DOHH2 (cell line): Measurements from ENCODE around the gene CHRM5.

ENCODE experiments used
- H3F3A ChIP-seq: fragments of 200-600 bp; sonication (generic), shearing (Covaris generic); 2 replicates; pipeline ENCODE4 v1.6.0; 2016; ENCODE audit warnings: antibody characterized with exemption, mild to moderate bottlenecking; ENCODE audit not compliant: control insufficient read depth, insufficient read depth
- H3K27ac ChIP-seq: fragments of 200-600 bp; sonication (generic); 2 replicates; pipeline ENCODE4 v1.5.1; 2014; ENCODE audit warnings: low read depth, mild to moderate bottlenecking, low read length, moderate library complexity
- H3K27me3 ChIP-seq: fragments of 200-600 bp; sonication (generic); 2 replicates; pipeline ENCODE4 v1.6.1; 2014; ENCODE audit warnings: mild to moderate bottlenecking, low read length, mixed read lengths; ENCODE audit not compliant: control insufficient read depth
- H3K36me3 ChIP-seq: fragments of 200-600 bp; sonication (generic); 2 replicates; pipeline ENCODE4 v1.6.1; 2014; ENCODE audit warnings: mild to moderate bottlenecking, low read length, moderate library complexity, mixed read lengths; ENCODE audit not compliant: control insufficient read depth
- H3K4me1 ChIP-seq: fragments of 200-600 bp; sonication (generic); 2 replicates; pipeline ENCODE4 v1.6.1; 2014; ENCODE audit warnings: mild to moderate bottlenecking, low read length, mixed read lengths; ENCODE audit not compliant: control insufficient read depth
- H3K4me2 ChIP-seq: fragments of 200-600 bp; sonication (generic); 2 replicates; pipeline ENCODE4 v1.6.0; 2014; ENCODE audit warnings: mild to moderate bottlenecking, low read length, moderate library complexity
- H3K4me3 ChIP-seq: fragments of 200-600 bp; sonication (generic); 2 replicates; pipeline ENCODE4 v1.5.1; 2014; ENCODE audit warnings: mild to moderate bottlenecking, low read length, mixed read lengths
- H3K79me2 ChIP-seq: fragments of 200-600 bp; sonication (generic); 2 replicates; pipeline ENCODE4 v1.6.1; 2014; ENCODE audit warnings: mild to moderate bottlenecking, low read length, mixed read lengths; ENCODE audit not compliant: control insufficient read depth
- H3K9me2 ChIP-seq: fragments of 200-600 bp; sonication (generic); replicated peaks from 2 replicates; pipeline ENCODE4 v1.6.1; 2014; ENCODE audit warnings: mild to moderate bottlenecking, low read length, mixed read lengths; ENCODE audit not compliant: control insufficient read depth
- H3K9me3 ChIP-seq: fragments of 200-600 bp; sonication (generic); 2 replicates; pipeline ENCODE4 v1.6.1; 2014; ENCODE audit warnings: antibody characterized with exemption, low read length, mixed read lengths; ENCODE audit not compliant: control insufficient read depth, insufficient read depth
- H4K20me1 ChIP-seq: fragments of 200-600 bp; sonication (generic); 2 replicates; pipeline ENCODE4 v1.6.0; 2014; ENCODE audit warnings: low read depth, mild to moderate bottlenecking, antibody characterized with exemption, low read length, moderate library complexity; ENCODE audit not compliant: control insufficient read depth, insufficient read depth
- CTCF ChIP-seq: fragments of 200-600 bp; sonication (generic); IDR thresholded peaks from one replicate; pipeline ENCODE4 v1.5.1; 2014; ENCODE audit warnings: antibody characterized with exemption, mild to moderate bottlenecking, low read depth, low read length; ENCODE audit not compliant: poor library complexity, severe bottlenecking
- EZH2phosphoT487 ChIP-seq: fragments of 200-600 bp; sonication (generic); IDR thresholded peaks from 2 replicates; pipeline ENCODE4 v1.6.1; 2017; ENCODE audit warnings: borderline replicate concordance, mild to moderate bottlenecking, antibody characterized with exemption, low read length, moderate library complexity, mixed read lengths

CHRM5 gene

GRCh38 chr15:34001536-34001935 lies 33.2 kb downstream of the CHRM5 start:
- H3K79me2 ChIP-seq, result no peaks in the 10 kb centered on the region
- no peaks in the 10 kb centered on the region for H3K27me3 ChIP-seq
- no peaks in the 10 kb centered on the region for H3K36me3 ChIP-seq
- no peak overlapping the region for H3K27ac ChIP-seq
- H3K4me3 ChIP-seq, result no peak overlapping the region
- no peaks in the 10 kb centered on the region for H3K4me1 ChIP-seq
- H3K9me3 ChIP-seq, result no peaks in the 10 kb centered on the region
- TF ChIP-seq CTCF (no peak), EZH2phosphoT487 (no peak)
- H4K20me1 ChIP-seq, result no peaks in the 10 kb centered on the region
- no peaks in the 10 kb centered on the region for H3K9me2 ChIP-seq
- H3K4me2 ChIP-seq, result no peak overlapping the region
- no peaks in the 10 kb centered on the region for H3F3A ChIP-seq

GRCh38 chr15:34006381-34006780 lies 38.1 kb downstream of the CHRM5 start:
- Histone ChIP-seq H3K27me3 (no peaks in the 10 kb centered on the region), H3K4me3 (no peak overlapping the region), H3K79me2 (no peaks in the 10 kb centered on the region), H3K27ac (no peak overlapping the region), H4K20me1 (no peaks in the 10 kb centered on the region), H3K9me3 (no peaks in the 10 kb centered on the region), H3K4me1 (no peaks in the 10 kb centered on the region), H3K4me2 (no peak overlapping the region), H3F3A (no peaks in the 10 kb centered on the region), H3K9me2 (no peaks in the 10 kb centered on the region), H3K36me3 (no peaks in the 10 kb centered on the region)
- TF ChIP-seq EZH2phosphoT487 (no peak), CTCF (no peak)

- H3K4me3 ChIP-seq, result no peak overlapping the region
- no peaks in the 10 kb centered on the region for H3K27me3 ChIP-seq
- no peaks in the 10 kb centered on the region for H3K79me2 ChIP-seq
- H4K20me1 ChIP-seq, result no peaks in the 10 kb centered on the region
- H3K27ac ChIP-seq, result no peak overlapping the region
- no peaks in the 10 kb centered on the region for H3K9me3 ChIP-seq
- no peak for TF ChIP-seq CTCF
- no peak for TF ChIP-seq EZH2phosphoT487
- H3K36me3 ChIP-seq, result no peaks in the 10 kb centered on the region
- H3F3A ChIP-seq, result no peaks in the 10 kb centered on the region
- peaks cover 4% of the 10 kb centered on the region for H3K4me1 ChIP-seq
- H3K4me2 ChIP-seq, result no peak overlapping the region
- H3K9me2 ChIP-seq, result no peaks in the 10 kb centered on the region
Measured at GRCh38 chr15:34009656-34010055, 41.4 kb downstream of the CHRM5 start.

- H3K36me3 ChIP-seq, result no peaks in the 10 kb centered on the region
- no peaks in the 10 kb centered on the region for H3K27me3 ChIP-seq
- no peaks in the 10 kb centered on the region for H3F3A ChIP-seq
- H3K4me3 ChIP-seq, result no peak overlapping the region
- H3K27ac ChIP-seq, result no peak overlapping the region
- no peak for TF ChIP-seq EZH2phosphoT487
- TF ChIP-seq CTCF, result no peak
- H3K79me2 ChIP-seq, result no peaks in the 10 kb centered on the region
- no peaks in the 10 kb centered on the region for H3K9me2 ChIP-seq
- no peaks in the 10 kb centered on the region for H4K20me1 ChIP-seq
- H3K4me2 ChIP-seq, result no peak overlapping the region
- no peaks in the 10 kb centered on the region for H3K9me3 ChIP-seq
- H3K4me1 ChIP-seq, result peaks cover 4% of the 10 kb centered on the region
Measured at GRCh38 chr15:34010921-34011320, 42.6 kb downstream of the CHRM5 start.
